DOHH2 (cell line): ENCODE results near the gene ZNF491.

Experiments
- EZH2phosphoT487 ChIP-seq: fragments of 200-600 bp; sonication (generic); IDR thresholded peaks from 2 replicates; pipeline ENCODE4 v1.6.1; 2017; ENCODE audit warnings: borderline replicate concordance, mild to moderate bottlenecking, antibody characterized with exemption, low read length, moderate library complexity, mixed read lengths
- TF ChIP-seq, protein P1 (sequence below): fragments of 200-600 bp; sonication (generic); IDR thresholded peaks from one replicate; pipeline ENCODE4 v1.5.1; 2014; ENCODE audit warnings: antibody characterized with exemption, mild to moderate bottlenecking, low read depth, low read length; ENCODE audit not compliant: poor library complexity, severe bottlenecking

DNA sequence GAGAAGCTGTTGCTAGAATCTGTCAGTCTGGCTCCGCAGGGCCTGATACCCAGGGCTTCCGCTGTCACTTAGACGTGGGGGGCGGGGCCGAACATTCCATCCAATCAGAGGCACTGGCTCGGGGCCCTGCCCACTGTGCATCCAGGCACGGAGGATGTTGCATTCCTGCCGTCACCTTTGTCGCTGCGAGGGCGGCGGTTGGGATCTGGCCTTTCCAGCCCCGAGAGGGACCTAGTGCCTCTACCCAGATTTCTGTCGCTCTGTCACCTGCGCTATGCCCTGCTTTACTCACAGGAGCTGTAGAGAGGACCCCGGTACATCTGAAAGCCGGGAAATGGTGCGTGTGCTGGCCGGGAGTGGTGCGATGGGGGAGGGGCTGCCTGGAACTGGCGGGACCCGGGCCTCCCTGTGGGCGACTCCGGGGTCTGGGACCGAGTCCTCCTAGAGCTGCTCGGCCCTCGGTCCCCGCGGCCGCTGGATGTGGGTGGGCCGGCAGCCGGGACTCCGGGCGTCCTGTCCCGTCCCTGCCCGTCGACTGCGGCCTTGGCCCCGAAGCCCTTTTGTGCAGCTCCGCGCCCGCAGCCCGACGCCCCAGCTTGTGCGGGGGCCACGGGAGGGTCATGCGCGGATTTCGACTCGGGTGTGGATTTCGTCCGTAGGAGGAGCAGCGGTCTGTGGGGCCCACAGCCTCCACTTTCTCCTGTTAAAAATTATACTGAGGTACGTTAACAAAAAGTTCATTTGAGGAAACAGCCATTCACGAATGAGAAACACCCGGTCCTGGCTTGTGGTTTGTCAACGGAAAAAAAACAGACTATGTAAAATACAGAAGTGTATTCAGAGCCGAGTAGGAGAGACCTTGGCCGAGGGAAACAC, 50.5 kb downstream of the ZNF491 start, which contains the start of gene ZNF439:
- TF ChIP-seq EZH2phosphoT487, result no peak
- TF ChIP-seq, protein P1, sequence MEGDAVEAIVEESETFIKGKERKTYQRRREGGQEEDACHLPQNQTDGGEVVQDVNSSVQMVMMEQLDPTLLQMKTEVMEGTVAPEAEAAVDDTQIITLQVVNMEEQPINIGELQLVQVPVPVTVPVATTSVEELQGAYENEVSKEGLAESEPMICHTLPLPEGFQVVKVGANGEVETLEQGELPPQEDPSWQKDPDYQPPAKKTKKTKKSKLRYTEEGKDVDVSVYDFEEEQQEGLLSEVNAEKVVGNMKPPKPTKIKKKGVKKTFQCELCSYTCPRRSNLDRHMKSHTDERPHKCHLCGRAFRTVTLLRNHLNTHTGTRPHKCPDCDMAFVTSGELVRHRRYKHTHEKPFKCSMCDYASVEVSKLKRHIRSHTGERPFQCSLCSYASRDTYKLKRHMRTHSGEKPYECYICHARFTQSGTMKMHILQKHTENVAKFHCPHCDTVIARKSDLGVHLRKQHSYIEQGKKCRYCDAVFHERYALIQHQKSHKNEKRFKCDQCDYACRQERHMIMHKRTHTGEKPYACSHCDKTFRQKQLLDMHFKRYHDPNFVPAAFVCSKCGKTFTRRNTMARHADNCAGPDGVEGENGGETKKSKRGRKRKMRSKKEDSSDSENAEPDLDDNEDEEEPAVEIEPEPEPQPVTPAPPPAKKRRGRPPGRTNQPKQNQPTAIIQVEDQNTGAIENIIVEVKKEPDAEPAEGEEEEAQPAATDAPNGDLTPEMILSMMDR, result no peak
